Activated CD4-positive, alpha-beta T cell treated with anti-CD3 and anti-CD28 coated beads for 1 hour (primary cell): ENCODE data around the gene ISG20.

Source experiments
- DNase-seq: peaks from one replicate; pipeline ENCODE4 v3.0.0-alpha.2; 2020

Gene ISG20

DNA sequence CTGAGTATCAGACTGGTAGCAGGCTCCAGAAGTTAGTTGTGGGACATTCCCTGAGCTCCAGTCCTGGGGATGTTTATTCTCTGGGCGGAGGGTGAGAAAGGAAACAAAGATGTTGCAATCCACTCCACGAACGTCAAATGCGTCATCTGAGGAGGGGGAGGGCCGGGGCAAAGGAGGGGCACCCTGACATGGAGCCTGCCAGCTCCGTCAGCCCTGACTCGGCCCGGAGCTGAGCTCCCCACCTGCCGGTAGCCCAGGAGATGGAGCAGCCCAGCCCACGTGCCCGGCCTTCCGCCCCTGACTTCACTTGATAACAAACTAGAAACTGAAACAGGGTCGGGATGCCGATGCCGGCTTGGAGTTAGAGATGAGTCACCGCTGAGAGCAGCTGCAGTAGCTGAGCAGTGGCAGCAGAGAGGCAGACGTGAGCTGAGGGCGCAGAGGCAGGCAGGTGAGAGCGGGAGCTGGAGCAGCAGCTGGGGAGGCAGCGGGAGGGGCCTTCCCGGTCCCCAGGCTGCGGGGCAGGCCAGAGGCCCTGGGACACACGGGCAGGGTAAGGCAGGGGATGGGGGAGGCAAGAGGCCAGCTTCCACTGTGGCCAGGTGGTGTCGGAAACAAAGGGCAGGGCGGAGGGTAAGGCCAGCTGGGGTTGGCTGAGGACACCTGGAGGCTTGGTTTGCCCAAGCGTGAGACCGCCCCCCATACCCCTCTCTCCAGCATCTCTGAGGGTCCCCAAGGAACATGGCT lies at the start of gene ISG20:
ISG20 (plus strand) TSS at position 391 of the 747 bp plus-strand sequence; CDS start at position 742, 351 bp downstream.
- peak; percentile 98 for DNase-seq

DNA sequence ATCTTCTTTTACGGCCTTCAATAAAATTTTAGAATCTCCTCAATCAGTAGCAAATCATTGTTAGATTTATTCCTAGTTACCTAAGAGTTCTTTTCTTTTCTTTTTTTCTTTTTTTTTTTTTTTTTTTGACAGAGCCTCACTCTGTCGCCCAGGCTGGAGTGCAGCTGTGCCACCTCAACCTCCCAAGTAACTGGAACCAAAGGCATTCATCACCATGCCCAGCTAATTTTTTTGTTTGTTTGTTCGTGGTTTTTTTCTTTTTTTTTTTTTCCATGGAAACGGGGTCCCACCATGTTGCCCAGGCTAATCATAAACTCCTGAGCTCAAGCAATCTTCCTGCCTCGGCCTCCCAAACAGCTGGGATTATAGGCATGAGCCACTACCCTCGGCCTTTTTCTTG lies 48.1 kb upstream of the ISG20 start:
- no peak for DNase-seq

DNA sequence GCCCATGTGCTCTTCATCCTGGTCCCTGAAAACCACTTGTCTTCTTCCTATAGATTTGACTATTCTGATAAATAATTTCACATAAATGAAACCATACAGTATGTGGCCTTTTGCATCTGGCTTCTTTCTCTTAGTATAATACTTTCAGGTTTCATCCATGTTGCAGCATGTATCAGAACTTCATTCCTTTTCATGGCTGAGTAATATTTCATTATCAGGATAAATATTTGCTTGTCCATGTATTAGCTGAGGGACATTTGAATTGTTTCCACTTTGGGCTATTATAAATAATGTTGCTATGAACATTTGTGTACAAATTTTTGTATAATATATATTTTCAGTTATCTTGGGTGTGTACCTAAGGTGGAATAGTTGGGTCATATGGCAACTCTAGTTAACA lies 47.4 kb upstream of the ISG20 start:
- no peak for DNase-seq

DNA sequence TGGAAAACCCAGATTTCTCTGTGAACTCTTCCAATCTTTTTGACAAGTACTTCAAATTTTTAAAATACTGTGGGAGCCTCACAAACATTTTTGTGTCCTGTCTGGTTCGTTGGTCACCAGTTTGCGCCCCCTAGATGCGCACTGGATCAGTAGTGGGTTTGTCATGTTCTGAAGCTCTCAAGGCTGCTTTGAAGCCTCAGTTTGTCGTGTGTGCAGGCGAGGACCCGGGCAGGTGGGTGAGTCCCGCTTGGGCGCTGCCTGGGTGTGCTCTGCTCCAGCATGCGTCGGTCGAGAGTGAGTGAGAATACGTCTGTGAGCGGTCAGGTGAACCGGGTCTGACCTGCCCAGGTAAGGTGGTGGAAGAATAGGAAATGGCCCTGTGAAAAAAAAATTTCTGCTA lies 34.9 kb upstream of the ISG20 start:
- no peak for DNase-seq

DNA sequence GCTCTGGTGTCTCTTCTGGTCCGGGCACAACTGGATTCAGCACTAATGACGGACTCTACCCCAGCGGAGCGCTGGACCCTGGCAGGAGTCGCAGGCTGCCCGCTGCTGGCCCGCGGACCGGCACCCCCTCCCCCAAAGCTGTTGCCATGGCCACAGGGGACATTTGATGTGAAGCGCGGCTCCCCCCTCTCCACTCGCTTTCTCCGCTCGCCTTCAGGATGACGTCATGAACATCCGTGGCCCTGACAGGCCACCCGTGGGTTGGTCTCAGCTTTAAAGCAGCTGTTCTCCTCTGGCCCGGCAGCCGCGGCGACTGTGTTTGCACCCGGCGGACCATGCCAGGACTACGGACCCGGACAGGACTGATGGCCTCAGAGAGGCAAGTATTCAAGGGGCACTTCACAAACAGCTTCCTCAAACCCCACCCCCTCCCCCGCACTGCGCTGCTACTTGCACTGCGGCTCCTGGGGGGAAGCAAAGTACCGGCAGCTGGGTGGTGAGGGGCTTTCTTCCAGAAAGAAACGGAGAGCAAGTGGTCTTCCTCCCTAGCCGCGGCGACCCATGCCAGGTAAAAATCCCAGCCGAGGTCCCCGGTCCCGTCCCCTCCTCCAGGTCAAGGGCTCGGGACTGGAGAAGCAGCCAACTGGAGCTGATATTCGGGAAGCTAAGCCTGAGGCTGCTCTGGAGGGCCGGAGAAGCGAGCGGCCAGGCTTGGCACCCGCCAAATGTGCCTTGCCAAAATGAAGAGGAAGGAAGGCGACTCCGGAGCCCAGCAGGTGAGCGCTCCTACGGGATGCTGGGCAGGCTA lies 34.2 kb upstream of the ISG20 start:
- DNase-seq = no peak

DNA sequence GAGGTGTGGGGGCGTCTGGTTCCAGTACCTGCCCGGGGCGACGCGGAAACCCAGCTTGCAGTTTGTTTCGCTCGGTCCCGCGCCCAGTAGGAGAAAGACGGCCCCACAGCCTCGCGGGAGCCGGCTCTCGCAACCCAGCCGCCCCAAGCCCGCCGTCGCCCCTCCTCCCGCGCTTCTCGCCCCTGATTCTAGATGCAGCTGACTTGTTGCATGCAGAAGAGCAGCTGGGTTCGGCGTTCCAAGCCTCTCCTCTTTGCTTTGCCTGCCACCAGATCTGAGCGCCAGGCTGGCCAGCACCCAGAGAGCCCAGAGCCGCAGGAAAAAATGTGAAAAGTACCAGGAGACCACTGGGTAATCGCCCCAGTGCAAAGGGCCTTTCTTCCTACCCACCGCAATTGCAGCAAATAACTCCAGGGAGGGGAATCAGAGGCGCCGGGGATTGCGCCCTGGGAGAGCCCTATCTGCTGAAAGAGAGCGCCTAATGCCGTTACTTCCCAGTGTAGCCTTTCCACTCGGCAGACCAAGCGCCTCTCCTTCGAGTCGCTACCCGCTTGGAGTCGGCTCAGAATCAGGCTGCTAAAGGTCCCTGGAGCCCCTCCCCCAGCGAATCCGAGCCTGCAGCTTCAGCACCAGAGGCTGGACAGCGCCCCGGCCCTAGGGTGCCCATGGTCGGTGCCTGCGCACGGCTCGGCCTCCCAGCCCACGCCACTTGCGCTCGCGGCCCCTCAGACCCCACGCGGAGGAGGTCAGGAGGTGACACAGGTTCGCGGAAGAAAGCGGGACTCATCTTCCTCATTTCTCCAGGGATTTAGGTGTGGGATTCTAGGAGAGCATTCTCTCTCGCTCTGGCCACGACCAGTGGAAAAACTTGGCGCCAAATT lies 33.4 kb upstream of the ISG20 start:
- no peak for DNase-seq

DNA sequence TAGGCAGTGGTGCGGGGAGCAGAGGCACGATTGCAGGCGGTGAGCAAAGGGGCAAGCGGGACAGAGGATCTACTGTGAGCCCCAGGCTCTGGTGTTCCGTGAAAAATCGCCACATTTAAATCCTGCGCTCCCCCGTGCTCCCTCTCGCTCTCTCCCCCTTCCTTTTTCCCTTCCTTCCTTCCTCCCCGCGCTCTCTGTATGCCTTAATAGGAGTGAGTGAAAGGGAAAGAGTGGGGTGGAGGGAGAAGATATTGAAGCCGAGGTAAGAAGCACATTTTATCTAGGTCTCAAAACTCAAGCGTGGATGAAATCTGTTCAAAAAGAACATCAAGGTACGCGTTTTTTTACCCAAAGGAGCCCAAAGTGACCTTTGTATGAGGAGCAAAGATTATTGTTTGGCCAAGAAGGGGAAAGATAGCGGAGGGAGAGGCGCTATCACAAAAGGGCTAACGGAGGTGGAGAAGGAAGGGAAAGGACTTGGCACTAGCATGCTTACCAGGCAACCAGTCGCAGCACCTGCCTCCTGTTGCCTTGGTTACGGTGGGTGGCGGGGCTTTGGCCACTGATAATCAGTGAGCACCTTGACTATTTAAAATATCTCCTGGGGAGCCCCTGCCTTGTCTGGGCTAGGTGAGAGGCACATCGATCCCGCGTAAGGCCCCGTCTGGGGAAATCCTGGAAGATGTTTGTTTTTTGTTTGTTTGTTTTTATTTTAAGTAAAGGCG lies 32.6 kb upstream of the ISG20 start:
- DNase-seq = no peak

DNA sequence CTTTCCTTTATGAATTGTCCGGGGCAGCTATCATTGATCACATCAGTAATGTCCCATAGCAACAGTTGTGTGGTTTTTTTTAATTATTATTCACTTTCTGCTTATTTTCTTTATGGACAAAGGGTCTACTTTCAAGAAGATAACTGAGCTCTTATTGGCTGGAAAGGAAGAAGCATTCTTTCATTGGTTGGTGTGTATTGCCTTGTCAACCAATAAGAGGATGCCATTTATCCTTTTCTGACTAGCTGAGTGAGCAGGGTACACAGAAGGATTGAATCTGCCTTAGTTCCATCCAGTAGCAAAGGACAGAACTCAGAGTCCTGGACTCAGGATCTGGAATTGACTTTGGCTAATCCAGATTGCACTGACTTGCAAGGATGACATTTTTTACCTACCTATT lies 30.9 kb upstream of the ISG20 start:
- no peak for DNase-seq

DNA sequence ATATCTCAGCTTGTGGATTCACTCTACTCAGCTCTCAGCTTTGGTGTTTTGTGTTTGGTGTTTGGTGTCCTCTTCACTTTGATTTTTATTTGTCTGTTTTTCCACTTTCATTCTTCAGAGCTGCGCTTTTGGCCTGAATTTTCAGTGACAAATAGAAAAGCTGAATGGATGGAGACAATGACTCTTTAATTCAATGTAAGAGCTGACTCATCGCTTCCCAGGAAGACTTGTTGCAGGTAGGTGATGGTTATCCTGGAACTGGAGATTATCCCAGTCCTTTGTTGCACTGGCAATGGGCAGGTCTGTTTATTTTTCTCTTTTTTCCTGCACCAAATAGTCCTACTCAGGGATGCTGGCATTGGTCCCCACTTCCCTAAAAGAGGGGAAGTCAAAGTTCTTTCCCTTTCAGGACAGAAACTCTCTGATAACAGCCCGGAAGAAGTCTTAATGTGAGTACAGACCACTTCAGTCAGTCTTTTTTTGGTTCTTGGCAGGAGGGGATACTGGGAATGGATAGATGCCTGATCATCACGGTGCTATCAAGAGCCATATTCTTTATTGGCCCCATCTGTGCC lies 30.1 kb upstream of the ISG20 start:
- DNase-seq = no peak

DNA sequence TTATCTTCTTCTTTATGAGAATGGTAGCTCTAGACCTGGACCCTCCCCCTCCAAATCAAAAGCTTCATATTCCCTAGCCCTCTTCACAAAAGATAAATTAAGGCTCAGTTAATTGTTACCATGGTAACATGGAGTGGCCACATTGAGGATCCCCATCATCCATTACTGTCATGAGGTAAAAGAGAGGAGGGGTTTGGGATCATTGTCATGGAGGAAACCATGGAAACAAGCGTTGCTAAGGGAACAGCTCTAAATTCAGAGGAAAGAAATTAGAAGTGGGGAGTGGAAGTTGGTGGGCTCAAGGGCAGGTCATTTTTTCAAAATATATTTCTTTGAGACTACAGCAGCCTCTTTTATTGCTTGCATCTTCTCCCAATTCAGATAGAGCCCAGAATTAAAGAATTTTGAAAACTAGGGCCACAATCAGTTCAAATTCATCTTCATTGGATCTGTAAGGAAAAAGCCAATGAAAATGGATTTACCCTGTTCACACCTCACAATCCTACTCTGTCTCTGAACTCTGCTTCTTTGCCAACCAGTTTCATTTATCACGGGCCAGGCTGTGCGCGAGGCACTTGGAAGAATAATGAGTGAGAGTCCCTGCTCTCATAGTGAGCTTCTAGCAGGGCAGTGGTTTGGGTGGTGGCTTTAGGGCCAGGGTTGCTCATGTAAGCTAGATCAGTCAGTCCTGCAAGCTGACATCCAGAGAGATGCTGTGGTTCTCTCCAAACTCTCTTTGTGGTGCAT lies 29.3 kb upstream of the ISG20 start:
- no peak for DNase-seq

DNA sequence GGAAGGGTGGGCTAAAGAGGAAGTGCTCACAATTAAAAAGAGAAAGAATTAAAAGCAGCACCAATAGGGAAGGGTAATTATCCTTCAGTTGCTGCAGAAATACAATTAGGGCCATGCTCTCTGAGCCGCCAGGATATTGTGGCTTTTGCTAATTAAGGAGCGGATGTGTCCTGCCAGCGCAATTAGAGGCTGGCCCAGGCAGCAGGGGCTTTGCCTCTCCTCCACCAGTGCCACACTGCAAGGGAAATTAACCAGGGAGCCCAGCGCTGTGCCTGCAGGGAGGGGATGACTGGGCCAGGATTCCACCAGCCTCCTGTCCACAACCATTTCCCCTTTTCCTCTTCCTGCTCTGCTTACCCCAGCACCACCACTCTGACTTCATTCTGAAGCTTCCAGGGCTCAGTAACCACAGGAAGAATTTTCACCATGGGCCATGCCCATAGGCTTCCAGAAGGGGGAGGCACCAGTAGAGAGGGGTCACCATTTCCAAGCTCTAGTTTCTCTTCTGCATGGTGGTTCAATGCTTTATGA lies 28.1 kb upstream of the ISG20 start:
- DNase-seq = no peak

DNA sequence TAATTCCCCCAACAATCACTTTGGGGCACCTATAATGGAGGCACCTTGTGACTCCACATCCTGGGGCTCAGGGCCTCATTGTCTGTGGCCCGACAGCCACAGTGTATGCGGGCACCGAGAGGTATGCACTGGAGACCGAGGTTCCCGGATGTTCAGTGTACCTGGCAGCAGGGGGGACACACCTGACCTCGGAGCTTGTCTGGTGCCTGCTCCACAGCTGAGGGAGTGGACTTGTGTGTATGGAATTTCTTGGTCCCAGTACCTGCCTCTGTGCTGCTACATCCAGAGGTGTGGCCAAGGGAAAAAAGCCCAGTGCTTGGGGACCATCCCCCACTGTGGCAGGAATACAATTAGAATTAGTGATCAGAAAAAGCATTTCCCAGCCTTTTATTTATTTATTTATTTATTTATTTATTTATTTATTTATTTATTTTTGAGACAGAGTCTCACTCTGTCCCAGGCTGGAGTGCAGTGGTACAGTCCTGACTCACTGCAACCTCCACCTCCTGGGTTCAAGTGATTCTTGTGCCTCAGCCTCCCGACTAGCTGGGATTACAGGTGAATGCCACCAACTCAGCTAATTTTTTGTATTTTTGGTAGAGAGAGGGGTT lies 26.5 kb upstream of the ISG20 start:
- no peak for DNase-seq

DNA sequence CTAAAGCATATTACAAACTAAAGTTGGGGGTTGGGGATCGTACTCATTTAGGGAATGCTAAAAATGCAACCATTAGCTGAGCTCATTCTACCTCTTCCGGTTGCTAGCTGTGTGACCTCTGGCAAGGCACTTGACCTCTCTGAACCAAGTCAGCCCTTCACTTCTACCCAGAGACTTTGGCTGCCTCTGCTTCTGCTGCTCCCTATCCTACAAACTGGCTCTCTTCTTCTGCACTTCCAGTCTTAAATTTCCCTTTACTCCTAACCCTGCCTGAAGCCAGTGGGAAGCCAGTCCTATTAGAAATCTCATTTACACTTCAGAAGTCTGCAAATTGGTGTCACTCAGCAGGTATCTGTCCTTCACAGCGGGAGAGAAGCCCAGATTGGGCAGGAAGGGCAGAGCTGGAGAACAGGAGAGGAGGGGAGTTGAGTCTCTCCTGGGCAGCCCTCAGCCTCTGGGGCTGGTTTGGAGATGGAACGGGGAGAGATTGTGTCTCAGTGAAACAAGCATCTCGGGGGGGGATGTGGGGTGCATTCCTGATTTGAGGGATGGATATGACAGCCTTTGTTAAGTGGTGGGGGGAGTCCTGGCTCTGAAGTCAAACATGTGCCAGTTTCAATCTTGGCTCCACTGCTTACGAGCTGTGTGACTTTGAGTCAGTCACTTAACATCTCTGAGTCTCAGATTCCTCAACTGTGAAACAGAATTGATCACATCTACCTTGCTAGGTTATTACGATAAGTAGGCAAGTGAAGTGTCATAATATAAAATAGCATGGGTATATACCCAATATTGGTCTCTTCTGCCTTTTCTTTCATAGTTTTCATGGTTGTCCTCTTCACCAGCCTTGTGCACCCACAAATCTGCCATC lies 25.5 kb upstream of the ISG20 start:
- no peak for DNase-seq

DNA sequence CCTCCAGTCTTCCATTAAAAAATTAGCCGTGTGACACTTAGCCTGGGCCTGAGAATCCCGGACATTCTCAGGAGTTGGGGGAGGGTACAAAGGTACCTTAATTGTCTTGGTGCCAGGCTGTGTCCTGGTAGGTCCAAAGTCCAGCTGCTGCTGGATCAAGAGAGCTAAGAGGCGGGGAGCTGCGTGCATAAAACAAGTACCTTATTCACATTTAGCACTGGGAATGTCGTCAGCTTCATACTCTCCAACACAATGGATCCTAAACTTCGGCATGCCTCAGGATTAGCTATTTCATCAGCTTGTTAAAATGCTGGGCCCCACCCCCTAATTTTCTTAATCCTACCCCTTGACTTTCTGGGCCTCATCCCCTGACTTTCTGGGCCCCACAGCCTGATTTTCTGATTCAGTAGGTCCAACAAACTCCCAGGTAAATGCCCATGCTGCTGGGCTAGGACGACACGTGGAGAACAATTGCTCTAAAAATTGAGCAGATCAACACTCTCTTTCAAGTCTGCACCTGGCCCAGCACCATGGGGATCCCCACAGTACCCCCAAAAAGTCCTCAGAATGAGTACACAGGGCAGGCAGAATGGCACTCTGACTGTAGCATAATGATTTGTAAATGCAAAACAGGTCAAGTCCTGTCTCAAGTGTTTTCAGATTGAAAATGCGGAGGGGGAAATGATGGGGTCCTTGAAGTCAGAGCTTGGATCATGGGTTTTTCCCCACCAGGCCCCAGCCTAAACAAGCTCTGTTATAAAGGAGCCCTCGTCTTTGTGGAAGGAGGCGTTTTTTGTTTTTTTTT lies 23.3 kb upstream of the ISG20 start:
- DNase-seq = no peak

DNA sequence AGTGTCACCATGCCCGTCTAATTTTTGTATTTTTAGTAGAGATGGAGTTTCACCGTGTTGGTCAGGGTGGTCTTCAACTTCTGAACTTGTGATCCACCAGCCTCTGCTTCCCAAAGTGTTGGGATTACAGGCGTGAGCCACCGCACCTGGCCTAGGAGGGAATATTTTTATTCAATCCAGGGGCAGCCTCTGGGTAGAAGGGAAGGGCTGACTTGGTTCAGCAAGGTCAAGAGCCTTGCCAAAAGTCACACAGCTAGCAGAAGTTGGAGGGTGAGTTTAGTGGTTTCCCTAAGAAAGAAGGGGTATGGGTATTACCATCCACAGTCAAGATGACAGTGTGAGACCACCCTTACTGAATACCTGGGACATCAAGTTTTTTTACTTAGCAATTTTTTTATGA lies 22.6 kb upstream of the ISG20 start:
- no peak for DNase-seq

DNA sequence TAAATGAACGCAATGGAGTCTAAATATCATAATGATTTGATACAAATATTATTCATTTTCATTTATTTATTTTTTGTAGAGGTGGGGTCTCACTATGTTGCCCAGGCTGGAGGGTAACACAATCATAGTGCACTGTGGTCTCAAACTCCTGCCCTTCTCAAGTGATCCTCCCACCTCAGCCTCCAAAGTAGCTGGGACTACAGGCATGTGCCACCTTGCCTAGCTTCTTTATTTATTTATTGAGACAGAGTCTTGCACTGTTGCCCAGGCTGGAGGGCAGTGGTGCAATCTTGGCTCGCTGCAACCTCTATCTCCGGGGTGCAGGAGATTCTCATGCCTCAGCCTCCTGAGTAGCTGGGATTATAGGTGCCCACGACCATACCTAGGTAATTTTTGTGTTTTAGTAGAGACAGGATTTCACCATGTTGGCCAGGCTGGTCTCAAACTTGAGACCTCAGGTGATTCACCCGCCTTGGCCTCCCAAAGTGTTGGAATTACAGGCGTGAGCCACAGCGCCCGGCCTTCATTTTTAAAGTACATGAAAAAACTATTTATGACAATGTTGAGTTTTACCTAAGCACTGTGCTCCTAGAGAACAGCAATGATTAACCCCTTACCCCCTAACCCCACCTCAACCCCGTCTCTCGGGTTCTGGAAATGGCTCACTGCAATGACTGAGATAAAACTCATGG lies 21.6 kb upstream of the ISG20 start:
- no peak for DNase-seq

DNA sequence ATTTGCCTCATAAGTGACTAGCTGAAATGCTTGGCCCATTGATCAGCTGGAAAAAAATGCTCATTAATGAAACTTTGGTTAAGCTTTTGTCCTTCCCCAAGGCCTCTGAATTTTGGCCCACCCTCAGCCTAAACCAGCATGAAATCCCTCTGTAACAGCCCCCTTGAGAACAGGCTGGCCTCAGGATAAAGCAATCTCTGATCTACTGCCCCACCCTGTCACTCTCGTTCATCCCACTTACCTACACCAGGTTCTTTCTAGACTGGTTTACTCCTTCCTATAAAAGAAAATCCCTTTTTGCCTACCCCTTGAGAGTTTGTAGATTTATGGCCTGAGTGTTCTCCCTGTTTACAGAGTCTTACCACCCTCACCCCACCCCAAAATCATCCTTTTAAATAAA lies 21.0 kb upstream of the ISG20 start:
- DNase-seq = no peak

DNA sequence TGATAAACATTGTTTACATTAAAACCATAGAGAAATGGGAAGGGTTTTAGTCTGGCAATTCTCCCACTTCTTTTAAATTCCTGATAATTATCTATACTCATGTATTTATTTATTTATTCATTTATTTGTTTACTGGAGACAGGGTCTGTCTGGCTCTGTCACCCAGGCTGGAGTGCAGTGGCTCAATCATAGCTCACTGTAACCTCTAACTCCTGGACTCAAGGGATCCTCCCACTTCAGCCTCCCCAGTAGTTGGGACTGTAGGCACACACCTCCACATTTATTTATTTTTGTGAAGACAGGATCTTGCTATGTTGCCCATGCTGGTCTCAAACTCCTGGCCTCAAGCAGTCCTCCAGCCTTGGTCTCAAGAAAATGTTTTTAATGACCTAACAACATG lies 20.1 kb upstream of the ISG20 start:
- DNase-seq = no peak
